ENCODE data around the gene TSHZ2. TPM values are rescaled to one million over a fixed set of nuclear protein-coding genes. Genes with fewer than 3 reads are reported as not detected.

TSHZ2 gene
- total and polyA plus RNA-seq, 9 of the 15 experiments (the other 6 are each of a cell fraction or from before 2014, with no cell fraction given), result 0.03 to 0.20 (median 0.05) TPM; not detected in 4

DNA sequence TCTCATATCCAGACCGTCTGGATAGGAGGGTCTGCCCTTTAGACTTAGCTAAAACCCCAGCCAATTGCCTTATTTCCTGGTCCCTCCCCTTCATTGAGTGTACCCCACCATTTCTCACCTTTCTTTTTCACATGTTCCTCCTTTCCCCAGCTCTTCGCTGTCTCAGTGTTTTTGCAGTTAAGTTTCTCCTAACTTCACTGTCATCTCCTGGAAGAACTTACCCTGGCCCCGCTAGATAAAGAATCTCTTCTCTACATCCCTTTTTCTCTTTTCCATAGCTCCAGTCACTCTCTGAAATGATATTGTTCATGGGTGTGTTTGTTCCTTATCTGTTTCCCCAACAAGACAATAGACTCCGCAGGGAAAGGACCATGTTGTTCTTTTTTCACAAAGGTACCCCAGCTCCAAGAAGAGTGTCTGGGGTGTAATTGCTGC lies 208.8 kb downstream of the TSHZ2 start (continued):
- TF ChIP-seq, protein P1, sequence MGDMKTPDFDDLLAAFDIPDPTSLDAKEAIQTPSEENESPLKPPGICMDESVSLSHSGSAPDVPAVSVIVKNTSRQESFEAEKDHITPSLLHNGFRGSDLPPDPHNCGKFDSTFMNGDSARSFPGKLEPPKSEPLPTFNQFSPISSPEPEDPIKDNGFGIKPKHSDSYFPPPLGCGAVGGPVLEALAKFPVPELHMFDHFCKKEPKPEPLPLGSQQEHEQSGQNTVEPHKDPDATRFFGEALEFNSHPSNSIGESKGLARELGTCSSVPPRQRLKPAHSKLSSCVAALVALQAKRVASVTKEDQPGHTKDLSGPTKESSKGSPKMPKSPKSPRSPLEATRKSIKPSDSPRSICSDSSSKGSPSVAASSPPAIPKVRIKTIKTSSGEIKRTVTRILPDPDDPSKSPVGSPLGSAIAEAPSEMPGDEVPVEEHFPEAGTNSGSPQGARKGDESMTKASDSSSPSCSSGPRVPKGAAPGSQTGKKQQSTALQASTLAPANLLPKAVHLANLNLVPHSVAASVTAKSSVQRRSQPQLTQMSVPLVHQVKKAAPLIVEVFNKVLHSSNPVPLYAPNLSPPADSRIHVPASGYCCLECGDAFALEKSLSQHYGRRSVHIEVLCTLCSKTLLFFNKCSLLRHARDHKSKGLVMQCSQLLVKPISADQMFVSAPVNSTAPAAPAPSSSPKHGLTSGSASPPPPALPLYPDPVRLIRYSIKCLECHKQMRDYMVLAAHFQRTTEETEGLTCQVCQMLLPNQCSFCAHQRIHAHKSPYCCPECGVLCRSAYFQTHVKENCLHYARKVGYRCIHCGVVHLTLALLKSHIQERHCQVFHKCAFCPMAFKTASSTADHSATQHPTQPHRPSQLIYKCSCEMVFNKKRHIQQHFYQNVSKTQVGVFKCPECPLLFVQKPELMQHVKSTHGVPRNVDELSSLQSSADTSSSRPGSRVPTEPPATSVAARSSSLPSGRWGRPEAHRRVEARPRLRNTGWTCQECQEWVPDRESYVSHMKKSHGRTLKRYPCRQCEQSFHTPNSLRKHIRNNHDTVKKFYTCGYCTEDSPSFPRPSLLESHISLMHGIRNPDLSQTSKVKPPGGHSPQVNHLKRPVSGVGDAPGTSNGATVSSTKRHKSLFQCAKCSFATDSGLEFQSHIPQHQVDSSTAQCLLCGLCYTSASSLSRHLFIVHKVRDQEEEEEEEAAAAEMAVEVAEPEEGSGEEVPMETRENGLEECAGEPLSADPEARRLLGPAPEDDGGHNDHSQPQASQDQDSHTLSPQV (IDR thresholded peaks at IDR 0.05), result peak; percentile 65; the same call in 1 of the 2 replicates
- TF ChIP-seq ZEB2 (IDR thresholded peaks at IDR 0.05), result peak; percentile 76
- no peak for TF ChIP-seq MXI1 (IDR thresholded peaks at IDR 0.05; ENCODE audit: low read depth, low read length)
- TF ChIP-seq, protein P2, sequence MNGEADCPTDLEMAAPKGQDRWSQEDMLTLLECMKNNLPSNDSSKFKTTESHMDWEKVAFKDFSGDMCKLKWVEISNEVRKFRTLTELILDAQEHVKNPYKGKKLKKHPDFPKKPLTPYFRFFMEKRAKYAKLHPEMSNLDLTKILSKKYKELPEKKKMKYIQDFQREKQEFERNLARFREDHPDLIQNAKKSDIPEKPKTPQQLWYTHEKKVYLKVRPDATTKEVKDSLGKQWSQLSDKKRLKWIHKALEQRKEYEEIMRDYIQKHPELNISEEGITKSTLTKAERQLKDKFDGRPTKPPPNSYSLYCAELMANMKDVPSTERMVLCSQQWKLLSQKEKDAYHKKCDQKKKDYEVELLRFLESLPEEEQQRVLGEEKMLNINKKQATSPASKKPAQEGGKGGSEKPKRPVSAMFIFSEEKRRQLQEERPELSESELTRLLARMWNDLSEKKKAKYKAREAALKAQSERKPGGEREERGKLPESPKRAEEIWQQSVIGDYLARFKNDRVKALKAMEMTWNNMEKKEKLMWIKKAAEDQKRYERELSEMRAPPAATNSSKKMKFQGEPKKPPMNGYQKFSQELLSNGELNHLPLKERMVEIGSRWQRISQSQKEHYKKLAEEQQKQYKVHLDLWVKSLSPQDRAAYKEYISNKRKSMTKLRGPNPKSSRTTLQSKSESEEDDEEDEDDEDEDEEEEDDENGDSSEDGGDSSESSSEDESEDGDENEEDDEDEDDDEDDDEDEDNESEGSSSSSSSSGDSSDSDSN (IDR thresholded peaks at IDR 0.05; ENCODE audit: borderline replicate concordance in 1 of 2, low read depth in 2 of 2, low read length in 2 of 2), result no peak
- TF ChIP-seq ZNF384 (IDR thresholded peaks at IDR 0.05; ENCODE audit: low read depth, low read length), result no peak
- peak; percentile 57; the same call in 1 of the 2 replicates for TF ChIP-seq CXXC5 (CRISPR knock-in tag; IDR thresholded peaks at IDR 0.05)
- TF ChIP-seq, protein P3, sequence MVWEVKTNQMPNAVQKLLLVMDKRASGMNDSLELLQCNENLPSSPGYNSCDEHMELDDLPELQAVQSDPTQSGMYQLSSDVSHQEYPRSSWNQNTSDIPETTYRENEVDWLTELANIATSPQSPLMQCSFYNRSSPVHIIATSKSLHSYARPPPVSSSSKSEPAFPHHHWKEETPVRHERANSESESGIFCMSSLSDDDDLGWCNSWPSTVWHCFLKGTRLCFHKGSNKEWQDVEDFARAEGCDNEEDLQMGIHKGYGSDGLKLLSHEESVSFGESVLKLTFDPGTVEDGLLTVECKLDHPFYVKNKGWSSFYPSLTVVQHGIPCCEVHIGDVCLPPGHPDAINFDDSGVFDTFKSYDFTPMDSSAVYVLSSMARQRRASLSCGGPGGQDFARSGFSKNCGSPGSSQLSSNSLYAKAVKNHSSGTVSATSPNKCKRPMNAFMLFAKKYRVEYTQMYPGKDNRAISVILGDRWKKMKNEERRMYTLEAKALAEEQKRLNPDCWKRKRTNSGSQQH (CRISPR knock-in tag; IDR thresholded peaks at IDR 0.05), result no peak
- TF ChIP-seq KHSRP (IDR thresholded peaks at IDR 0.05), result no peak
- TF ChIP-seq XRCC4 (IDR thresholded peaks at IDR 0.05; ENCODE audit: extremely low read depth, insufficient read depth, insufficient read length), result no peak
- TF ChIP-seq ZNF133 (CRISPR knock-in tag; IDR thresholded peaks at IDR 0.05), result no peak
- TF ChIP-seq CBFA2T2 (conservative IDR thresholded peaks at IDR 0.05), result peak; percentile 90
